GM19463 (cell line): Measurements from ENCODE around the gene ZNF622.
A peak's percentile ranks its signal among the peaks of the same experiment; 100 is the strongest.
"Not testable (repeated sequence)": the region's sequence is repeated elsewhere in the genome, so short reads cannot be mapped to it uniquely, and the experiment has no call there.

Source experiments
- ATAC-seq: cut with Tn5 transposase; IDR thresholded peaks from one replicate; pipeline ENCODE4 v1.9.1; 2021; ENCODE audit warnings: mild to moderate bottlenecking, moderate library complexity; ENCODE audit not compliant: unreplicated experiment

The ZNF622 gene

DNA sequence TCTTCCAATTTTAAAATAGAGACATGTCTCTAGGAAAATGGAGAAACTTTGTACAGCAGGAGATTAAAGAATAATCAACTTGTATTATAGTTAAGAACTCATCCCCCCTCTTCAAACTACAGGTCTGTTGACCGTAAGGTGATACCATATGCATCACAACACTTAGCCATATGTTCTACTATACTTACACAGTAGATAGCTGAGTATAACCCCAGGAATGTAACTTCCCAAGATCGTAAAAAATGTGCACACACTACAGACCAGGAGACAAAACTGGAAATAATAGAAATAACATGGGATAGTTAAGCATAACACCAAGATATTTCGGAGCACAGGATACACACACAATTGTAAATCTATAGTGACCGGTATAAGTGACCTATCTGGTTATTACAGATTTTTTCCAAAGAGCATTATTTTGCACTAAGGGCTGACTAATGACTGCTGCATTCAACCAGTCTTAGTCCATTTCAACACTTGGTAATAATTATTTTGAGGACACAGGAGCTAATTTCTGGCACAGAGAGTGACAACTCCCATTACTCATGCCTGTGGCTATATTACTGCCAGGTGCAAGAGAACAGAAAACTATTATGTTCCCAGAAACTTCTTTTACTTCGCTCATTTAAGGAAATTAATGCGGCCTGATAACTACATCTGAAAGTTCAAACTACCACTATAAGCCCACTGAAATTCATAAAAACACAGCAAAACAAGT is 15.4 kb upstream of the ZNF622 start:
- no peak for ATAC-seq

DNA sequence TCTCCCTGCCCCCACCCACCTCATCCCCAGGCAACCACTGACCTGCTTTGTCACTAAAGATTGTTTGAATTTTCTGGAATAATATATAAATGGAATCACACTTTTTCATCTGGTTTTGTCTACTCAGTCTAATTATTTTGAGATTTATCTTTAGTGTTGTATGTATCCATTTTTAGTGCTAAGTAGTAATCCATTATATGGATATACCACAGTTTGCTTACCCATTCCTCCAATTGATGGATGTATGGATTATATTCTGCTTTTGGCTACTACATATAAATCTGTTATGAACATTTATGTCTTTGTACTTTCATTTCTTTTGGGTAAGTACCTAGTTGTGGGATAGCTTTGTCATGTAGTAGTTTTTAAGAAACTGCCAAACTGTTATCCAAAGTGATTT is 14.5 kb upstream of the ZNF622 start:
- ATAC-seq: no peak

DNA sequence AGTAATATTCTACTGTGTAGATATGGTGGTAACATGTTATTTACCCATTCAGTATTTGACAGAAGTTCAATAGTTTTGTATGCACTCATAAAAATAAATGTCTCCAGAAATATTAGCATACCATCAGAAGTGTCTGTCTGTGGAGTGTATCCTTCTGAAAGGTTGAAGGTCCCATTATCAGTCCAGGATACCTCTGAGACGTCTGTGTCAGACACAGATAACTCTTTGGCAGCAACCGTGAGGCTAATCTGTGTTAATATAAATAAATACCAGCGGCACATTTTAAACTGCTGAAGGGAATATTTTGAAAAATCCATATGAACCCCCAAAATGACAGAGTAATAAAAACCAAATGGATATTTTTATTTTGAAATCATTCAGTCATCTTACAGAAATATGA is 11.9 kb upstream of the ZNF622 start:
- ATAC-seq: no peak

DNA sequence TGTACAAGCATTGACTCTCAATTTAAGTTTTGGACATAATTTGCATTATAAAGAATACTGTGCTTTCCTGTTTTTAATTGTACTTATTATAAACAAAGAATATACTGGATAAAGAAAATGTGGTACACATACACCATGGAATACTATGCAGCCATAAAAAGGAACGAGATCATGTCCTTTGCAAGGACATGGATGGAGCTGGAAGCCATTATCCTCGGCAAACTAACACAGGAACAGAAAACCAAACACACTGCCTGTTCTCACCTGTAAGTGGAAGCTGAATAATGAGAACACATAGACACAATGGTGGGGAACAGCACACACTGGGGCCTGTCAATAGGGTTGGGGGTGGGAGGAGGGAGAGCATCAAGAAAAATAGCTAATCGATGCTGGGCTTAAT is 10.8 kb upstream of the ZNF622 start:
- not testable (repeated sequence) for ATAC-seq

DNA sequence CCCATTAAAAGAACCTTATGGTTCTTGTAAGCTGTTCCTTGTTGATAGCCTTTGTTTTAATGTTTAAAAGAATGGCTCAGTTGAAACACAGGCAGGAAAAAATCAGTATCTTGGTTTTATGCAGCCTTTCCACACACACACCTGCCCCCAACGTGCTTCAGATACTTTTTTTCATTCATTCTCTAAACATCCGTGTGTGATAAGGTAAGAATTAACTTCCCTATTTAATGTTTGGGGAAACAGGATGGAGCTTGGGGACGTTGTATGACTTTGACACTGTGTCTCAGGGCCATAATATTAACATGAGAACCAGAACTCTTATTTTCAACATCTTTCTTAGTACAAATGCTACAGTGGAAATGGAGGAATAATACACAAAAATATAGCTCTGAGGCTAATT is 5.8 kb upstream of the ZNF622 start:
- no peak for ATAC-seq

DNA sequence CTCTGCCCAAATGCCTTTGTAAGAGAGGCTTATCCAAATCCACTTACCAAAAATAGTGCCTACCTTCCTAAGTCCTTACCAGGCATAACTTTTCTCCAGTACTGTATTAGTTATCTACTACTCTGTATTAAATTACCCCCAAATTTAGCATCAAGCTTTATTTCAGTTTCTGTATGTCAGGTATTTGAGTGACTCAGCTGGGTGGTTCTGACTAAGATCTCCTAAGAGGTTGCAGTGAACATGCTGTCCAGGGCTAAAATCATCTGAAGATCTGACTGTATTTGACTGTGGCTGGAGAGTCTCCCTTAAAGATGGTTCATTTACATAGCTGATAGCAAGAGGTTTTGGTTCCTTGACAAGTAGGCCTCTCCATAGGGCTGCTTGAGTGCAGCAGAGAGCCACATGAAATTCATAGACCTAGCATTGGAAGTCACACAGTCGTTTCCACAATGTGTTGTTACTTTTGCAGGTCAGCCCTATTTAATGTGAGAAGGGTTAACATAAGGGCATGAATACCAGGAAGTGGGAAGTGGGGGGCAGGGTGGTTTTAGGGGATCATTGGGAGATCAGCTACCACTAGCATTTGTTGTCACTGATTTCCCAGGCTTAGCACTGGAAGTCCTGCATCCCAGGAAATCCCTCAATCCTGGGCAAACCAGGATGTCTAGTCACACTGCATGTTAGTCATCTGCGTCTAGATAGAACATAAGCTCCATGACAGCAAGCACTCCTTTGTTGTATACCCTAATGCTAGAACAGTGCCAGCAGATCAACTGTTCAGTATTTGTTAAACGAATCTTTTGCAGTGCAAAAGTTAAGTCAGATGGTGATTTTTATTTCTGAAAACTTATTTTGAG is 2.0 kb upstream of the ZNF622 start:
- peak; percentile 65 for ATAC-seq

DNA sequence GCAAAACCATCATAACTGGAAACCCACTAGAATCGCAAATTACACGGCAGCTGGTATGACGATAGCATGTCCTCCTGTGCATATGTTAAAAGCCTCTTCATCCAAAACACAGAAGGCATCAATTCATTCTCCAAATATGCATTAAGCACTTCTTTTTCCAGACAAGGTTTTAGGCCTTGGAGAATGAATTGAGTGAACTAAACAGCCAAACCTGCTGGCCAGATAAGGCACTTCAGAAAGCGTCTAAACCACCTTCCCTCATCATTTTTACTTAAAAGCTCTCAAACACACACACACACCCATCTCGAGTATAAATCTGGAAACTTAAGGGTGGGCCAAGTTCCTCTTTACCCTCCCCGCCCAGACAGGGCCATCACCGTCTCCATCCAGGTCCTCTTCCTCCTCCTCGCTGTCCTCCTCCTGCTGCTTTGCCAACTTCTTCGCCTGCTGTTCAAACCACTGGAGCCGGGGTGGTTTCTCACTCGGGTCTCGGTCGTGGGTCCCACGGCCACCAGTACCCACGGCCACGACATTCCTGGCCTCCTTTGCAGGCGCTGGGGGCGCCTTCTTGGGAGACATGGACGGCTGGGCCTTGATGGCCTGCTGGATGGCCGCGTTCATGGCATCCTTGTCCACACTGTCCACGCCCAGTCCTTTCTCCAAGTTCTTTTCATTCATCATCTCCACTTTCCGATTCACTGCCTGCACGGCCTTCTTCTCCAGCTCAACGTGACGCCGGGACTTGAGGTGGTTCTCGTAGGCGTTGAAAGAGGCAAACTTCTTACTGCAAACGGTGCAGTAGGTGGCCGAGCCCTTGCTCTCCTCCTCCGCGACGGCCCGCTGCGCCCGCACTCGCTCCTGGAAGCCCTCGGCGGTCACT is 696 bp downstream of the ZNF622 start:
- no peak for ATAC-seq

DNA sequence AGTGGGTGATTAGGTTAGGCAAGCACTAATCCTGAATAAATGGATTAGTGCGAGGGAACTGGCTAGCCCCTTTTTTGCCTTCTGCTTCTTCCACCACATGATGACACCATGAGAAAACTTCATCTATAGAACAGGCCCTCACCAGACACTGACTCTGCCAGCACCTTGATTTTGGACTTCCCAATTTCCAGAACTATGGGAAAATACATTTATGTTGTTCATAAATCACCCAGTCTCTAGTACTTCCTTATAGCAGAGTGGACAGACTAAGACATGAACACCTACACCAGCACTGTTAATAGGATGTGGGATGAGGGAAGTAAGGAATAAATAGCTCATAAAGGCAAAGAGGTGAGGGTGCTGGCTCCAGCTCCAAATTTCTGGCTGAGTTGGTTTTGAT is 1.4 kb downstream of the ZNF622 start:
- no peak for ATAC-seq

DNA sequence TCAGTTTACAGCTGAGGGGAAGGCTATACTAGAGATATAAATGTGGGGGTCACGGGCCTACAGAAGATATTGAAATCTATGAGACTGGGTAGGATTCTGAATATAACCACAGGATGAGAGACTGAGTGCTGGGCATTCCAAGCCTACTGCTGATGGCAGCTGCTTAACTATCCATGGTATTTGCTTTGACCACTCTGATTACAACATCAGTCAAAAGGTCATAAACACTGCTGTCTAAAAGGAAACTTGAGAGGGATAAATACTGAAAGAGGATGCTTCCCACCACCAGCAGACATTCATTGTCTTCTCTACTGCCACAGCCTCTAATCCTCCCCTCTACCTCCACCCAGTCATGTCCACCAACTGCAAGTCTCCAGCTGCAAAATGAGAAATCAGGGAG is 3.8 kb downstream of the ZNF622 start:
- ATAC-seq: no peak

DNA sequence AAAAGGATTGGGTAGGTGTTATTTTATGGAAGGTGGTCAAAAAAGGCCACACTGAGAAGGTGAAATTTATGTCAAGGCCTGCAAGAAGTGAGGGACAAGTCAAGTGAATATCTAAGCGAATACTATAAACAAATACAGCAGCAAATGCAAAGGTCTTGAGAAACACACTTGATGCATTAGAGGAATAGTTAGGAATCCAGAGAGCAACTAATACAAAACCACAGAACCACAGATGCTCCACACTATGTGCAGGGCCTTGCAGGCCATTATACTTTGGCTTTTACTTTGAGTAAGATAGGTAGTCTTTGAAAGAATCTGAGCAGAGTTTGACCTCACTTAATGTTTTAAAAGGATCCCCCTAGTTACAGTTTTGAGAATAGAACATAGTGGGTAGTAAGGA is 4.6 kb downstream of the ZNF622 start:
- ATAC-seq: no peak

DNA sequence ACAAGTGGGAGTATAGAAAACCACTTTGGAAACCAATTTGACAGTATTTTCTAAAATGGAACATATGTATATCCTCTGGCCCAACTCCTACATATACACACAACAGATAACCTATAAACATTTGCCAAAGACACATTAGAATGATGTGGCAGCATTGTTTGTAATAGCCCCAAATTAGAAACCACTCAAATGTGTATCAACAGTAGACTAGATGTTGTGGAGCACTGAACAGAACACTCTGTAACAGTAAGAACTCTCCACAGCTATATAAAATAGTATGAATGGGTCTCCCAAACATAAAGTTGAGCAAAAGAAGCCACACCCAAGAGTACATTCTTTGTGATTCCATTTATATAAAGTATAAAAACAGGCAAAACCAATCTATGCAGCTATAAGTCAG is 6.1 kb downstream of the ZNF622 start:
- no peak for ATAC-seq

DNA sequence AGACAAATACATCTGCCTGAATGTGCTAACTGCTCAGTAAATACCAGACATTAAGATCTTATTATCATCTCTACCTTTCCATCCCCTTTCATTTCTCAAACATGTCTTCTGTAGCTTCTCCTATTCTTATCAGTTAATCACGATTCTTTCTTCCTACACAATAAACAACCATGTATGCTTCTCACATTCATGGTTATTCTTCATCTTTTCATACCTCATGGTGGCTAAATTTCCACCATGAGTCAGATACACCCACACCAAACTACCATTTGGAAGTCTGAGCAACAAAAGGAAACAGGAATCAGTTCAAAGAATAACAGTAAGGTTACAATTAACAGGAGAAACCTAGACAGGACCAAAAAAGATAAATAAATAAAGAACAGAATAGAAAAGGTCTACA is 7.7 kb downstream of the ZNF622 start:
- no peak for ATAC-seq

DNA sequence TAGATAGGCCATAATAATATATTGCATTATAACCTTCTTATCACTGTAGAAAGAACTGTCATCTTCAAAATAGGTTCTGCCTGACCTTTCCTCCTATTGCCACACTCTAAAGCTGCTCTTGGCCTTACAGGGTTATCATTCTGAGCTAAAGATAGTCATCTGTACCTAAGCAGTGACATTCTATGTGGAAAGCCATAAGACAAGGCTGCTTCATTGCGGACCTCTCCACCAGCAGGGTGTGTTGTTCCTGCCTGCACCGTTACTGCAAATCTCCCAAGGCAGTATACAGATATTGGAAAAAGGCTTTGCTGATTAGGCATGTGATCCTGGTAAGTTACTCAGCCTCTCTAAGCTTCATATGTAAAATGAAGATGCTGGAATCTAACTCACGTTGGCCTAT is 8.1 kb downstream of the ZNF622 start:
- no peak for ATAC-seq

DNA sequence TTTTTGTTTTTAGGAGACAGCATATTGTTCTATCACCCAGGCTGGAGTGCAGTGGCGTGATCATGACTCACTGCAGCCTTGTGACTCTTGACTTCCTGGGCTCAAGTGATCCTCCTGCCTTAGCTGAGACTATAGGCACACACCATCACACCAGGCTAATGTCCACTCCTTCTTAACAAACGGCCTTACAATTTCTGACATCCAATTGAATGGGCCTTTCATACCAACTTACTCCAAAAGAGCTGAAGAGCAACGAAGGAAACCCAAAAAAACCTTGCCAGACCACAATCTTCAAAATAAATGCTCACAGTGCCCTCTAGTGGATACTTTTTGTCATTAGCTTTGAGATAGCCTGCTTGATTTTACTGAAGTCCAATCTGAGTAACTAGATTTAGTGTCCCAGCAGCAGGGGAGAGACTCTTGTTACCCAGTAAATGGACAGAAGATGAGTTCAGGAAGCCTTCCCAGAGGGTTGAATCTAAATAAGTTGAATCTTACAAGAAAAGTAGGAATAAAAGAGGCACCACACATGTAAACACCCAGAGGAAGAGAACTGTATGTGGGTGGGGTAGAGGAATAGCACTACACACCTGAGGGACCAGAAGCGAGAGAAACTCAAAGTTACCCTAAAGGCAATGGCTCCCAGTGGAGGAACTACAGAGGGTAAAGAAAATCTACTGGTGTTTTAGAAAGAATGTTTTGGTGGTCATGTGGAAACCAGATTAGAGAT is 9.3 kb downstream of the ZNF622 start:
- peak; percentile 58 for ATAC-seq

DNA sequence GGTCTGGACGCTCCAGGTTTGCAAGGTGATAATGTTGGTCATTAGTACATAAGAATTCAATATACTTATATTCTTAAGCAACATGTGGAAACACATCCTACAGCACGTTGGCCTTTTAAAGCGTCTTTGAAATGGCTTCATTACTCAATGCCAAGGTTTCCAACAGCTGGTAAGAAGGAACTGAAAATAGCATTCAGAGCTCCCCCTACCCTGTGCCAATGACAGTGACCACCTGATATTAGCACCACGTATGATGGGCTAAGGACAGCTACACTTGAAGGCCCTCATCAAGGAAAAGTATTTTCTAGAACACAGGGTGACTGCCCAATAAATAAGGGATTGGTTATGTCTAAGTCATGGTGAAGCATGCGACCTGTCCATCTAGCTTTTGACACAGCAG is 9.9 kb downstream of the ZNF622 start:
- peak; percentile 10 for ATAC-seq

DNA sequence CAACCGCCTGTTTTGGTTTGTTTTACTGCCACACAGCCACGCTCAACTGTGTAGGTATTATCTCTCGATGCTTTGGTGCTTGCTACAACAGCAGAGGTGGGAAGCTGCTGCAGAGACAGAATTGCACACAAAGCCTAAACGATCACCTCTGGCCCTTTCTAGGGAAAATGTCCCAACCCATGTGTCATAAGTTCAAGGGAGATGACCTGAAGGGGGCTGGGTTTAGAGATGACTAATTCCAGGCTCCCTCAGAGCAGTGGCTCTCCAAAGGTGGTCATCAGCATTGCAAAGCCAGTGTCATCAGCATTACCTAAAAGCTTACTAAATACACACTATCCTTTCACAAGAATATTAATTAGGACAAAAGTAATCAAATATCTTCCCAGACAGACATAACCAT is 10.9 kb downstream of the ZNF622 start:
- ATAC-seq: no peak

DNA sequence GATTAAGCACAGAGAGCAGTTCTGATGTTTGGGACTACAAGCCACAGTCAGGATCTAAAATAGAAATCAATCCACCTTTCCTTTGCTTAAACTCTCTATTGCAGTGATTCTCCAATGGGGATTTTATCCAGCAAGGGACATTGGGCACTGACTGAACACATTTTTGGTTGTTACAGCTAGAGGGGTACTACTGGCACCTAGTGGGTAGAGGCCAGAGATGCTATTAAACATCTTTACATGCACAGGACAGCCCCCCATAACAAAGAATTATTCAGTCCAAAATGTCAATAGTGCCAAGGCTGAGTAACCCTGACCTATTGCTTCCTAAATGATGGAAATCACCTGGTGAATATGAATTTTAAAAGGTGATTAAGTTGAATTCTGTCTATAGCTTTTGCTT is 12.0 kb downstream of the ZNF622 start:
- ATAC-seq: no peak

DNA sequence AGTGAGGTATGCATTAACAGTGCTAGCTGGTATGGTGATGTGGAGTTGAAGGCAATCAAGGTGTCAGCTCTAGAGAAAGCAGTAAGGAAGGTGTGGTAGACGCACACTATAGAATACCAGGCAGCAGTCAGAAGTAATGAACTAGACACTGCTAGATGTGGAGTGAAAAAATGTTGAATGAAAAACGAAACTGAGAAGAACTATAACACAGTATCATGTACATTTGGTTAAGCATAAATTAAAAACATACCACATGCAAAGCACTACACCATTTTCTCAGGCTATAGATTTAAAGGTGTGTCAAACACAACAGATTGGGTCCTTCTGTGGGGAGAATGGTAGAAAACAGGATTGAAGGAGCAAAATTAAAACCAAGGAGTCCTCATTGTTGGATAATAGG is 15.4 kb downstream of the ZNF622 start:
- ATAC-seq: peak; percentile 67

DNA sequence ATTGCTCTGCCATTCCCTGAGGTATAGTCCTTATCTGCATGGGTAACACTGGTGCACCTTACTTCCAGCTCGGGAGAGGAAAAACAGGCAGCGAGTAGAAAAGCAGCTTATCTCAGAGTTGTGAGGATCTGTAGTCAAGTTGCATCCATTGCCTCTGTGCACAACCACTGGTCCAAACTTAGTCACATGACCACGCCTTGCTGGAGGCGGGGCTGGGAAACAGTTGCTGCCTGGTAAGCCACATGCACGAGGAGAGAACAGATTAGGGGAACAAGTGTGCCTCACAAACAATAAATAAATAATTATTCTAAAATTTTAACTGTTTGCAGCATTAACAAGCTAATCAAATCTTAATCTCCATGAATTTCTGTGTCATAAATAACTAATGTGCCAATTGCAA is 18.6 kb downstream of the ZNF622 start:
- ATAC-seq: no peak

DNA sequence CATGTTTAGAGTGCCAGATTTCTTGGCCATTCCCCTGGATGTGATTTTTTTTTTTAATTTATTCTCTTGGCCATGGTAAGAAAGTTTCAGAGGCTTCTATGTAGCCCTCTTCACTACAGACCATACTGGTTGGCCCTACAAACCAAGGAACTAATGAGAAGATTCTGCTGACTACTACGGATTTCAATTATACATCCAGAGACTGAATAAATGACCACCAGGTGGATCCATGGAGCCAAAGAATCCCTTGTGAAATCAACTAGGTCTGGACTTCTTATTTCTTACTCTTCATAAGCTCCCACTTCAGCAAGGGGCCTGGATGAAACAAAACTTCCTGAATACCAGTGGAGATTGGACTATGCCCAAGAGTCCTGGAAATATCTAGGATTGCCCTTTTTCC is 27.6 kb downstream of the ZNF622 start:
- ATAC-seq: no peak
